Measurements from ENCODE around the gene ACVR1B. TPM values are rescaled to one million over a fixed set of nuclear protein-coding genes. Genes with fewer than 3 reads are reported as not detected.

The ACVR1B gene
- total RNA-seq, 1 donor from 2014 or later: 15.1 TPM

GRCh38 chr12:52036587-52037171 is 85.2 kb downstream of the ACVR1B start:
- no peak for TF ChIP-seq CTCF (IDR thresholded peaks at IDR 0.05; ENCODE audit: insufficient read depth, low read length, poor library complexity, severe bottlenecking)
- Histone ChIP-seq H3K36me3 (ENCODE audit: control insufficient read depth, insufficient read depth, low read length) (no peaks in the 10 kb centered on the region), H3K27me3 (ENCODE audit: control insufficient read depth, insufficient read depth, low read length) (peaks cover 5% of the 10 kb centered on the region), H3K4me3 (ENCODE audit: low read depth, low read length) (peak overlapping the region; percentile 30)
- DNase-seq (ENCODE audit: low read depth): no peak

- no peaks in the 10 kb centered on the region for H3K36me3 ChIP-seq (ENCODE audit: control insufficient read depth, insufficient read depth, low read length)
- peak overlapping the region; percentile 53 for H3K4me3 ChIP-seq (ENCODE audit: low read depth, low read length)
- DNase-seq (ENCODE audit: low read depth): no peak
- TF ChIP-seq CTCF (IDR thresholded peaks at IDR 0.05; ENCODE audit: insufficient read depth, low read length, poor library complexity, severe bottlenecking): peak; percentile 13
- peaks cover 5% of the 10 kb centered on the region for H3K27me3 ChIP-seq (ENCODE audit: control insufficient read depth, insufficient read depth, low read length)
These were observed 85.9 kb downstream of the ACVR1B start for GRCh38 chr12:52037248-52037861.

GRCh38 chr12:52038447-52038846 is 86.9 kb downstream of the ACVR1B start:
- H3K4me3 ChIP-seq (ENCODE audit: low read depth, low read length): no peak overlapping the region
- DNase-seq (ENCODE audit: low read depth): no peak
- no peak for TF ChIP-seq CTCF (IDR thresholded peaks at IDR 0.05; ENCODE audit: insufficient read depth, low read length, poor library complexity, severe bottlenecking)
- no peaks in the 10 kb centered on the region for H3K36me3 ChIP-seq (ENCODE audit: control insufficient read depth, insufficient read depth, low read length)
- H3K27me3 ChIP-seq (ENCODE audit: control insufficient read depth, insufficient read depth, low read length): peaks cover 5% of the 10 kb centered on the region

- no peak for DNase-seq (ENCODE audit: low read depth)
- no peaks in the 10 kb centered on the region for H3K36me3 ChIP-seq (ENCODE audit: control insufficient read depth, insufficient read depth, low read length)
- H3K27me3 ChIP-seq (ENCODE audit: control insufficient read depth, insufficient read depth, low read length): peaks cover 5% of the 10 kb centered on the region
- no peak overlapping the region for H3K4me3 ChIP-seq (ENCODE audit: low read depth, low read length)
- no peak for TF ChIP-seq CTCF (IDR thresholded peaks at IDR 0.05; ENCODE audit: insufficient read depth, low read length, poor library complexity, severe bottlenecking)
These were observed 89.5 kb downstream of the ACVR1B start for GRCh38 chr12:52041035-52041434.

GRCh38 chr12:52041695-52042123 is 90.2 kb downstream of the ACVR1B start:
- no peaks in the 10 kb centered on the region for H3K36me3 ChIP-seq (ENCODE audit: control insufficient read depth, insufficient read depth, low read length)
- peaks cover under 1% of the 10 kb centered on the region for H3K27me3 ChIP-seq (ENCODE audit: control insufficient read depth, insufficient read depth, low read length)
- TF ChIP-seq CTCF (IDR thresholded peaks at IDR 0.05; ENCODE audit: insufficient read depth, low read length, poor library complexity, severe bottlenecking): no peak
- DNase-seq (ENCODE audit: low read depth): no peak
- no peak overlapping the region for H3K4me3 ChIP-seq (ENCODE audit: low read depth, low read length)

All from kidney epithelial cell (primary cell).